ENCODE measurements around the gene LAMB2. TPM values are rescaled to one million over a fixed set of nuclear protein-coding genes. Genes with fewer than 3 reads are reported as not detected.

LAMB2 gene
- total RNA-seq, 2 donors from 2014 or later: 1,056 to 1,180 TPM

- peak; percentile 88 for DNase-seq (ENCODE audit: low spot score)
- no peaks in the 10 kb centered on the region for H3K9me3 ChIP-seq
- peak within 1 kb of the TSS; percentile 73 to 78 for H3K4me3 ChIP-seq
- H3K27me3 ChIP-seq: no peaks in the 10 kb centered on the region
- peaks cover 21% of the 10 kb centered on the region for H3K36me3 ChIP-seq
- H3K27ac ChIP-seq: peak within 1 kb of the TSS; percentile 87 to 93
- H3K4me1 ChIP-seq: peaks cover 0 to 62% of the 10 kb centered on the region in 2 donors
- TF ChIP-seq, protein P1, sequence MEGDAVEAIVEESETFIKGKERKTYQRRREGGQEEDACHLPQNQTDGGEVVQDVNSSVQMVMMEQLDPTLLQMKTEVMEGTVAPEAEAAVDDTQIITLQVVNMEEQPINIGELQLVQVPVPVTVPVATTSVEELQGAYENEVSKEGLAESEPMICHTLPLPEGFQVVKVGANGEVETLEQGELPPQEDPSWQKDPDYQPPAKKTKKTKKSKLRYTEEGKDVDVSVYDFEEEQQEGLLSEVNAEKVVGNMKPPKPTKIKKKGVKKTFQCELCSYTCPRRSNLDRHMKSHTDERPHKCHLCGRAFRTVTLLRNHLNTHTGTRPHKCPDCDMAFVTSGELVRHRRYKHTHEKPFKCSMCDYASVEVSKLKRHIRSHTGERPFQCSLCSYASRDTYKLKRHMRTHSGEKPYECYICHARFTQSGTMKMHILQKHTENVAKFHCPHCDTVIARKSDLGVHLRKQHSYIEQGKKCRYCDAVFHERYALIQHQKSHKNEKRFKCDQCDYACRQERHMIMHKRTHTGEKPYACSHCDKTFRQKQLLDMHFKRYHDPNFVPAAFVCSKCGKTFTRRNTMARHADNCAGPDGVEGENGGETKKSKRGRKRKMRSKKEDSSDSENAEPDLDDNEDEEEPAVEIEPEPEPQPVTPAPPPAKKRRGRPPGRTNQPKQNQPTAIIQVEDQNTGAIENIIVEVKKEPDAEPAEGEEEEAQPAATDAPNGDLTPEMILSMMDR (IDR thresholded peaks at IDR 0.05): peak; percentile 90 to 99
Observed at GRCh38 chr3:49171119-49171774, 38.4 kb upstream of the LAMB2 start, which contains the start of gene KLHDC8B. Gene KLHDC8B (plus strand): TSS chr3:49171598. CDS start chr3:49172770, 1,172 bp downstream.

DNA sequence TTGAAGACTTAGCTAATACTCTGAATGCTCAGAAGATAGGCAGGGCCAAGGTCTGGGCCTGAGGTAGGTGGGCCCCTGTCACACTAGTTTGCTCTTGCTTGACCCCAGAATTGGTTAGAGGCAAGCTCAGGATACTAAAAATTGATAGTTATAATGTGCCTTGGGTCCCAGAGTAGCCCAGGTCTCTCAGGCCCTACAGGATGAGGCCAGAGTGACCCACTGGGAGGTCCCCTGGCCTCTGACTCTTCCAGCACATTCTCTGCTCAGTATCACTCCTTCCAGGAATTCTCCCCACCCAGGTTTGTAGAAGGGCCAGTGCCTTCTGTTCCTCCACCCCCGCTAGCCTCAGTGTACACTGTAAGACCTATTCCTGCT, 37.9 kb upstream of the LAMB2 start:
- Histone ChIP-seq H3K27me3 (no peaks in the 10 kb centered on the region), H3K4me3 (peak overlapping the region; percentile 73 to 78), H3K36me3 (peaks cover 16% of the 10 kb centered on the region), H3K27ac (peak overlapping the region; percentile 87 to 93), H3K9me3 (no peaks in the 10 kb centered on the region), H3K4me1 (peaks cover 0 to 58% of the 10 kb centered on the region in 2 donors)
- TF ChIP-seq, protein P1 (IDR thresholded peaks at IDR 0.05): no peak
- DNase-seq (ENCODE audit: low spot score): no peak

DNA sequence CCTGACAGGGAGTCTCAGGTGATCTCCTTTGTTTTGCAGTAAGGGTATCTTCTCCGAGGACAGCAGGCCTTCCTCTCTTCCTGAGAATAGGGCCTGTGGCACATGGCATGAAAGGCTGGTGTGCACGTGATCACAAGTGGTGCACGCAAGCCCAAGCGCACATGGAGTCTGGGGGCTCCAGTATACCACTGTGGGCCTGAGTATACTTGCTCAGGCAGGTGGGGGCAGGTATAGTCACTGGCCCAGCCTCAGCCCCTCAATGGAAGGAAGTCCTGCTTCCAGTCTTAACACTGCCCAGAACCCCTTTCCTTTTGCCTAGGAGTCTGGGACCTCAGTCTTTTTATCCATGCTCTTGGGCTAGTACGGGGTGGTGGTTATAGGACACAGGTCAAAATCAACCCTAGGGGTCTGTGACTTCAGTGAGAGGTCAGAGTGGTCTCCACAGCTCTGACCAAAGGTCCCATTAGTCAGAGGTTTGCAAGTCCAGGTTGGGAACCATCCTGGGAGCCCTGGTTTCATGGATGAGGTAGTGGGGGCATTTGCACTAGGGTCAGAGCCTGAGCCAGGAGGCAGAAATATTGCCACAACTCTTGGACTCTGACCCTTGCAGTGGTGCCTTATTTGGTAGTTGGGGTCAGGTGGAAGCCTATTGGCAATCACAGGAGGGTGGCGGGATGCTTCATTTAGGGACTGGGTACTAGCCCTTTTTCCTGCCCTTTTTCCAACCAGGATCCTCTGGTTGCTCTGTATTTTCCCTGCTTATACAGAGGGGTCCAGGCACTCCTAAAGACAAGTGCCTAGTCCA, 34.1 kb upstream of the LAMB2 start:
- Histone ChIP-seq H3K27ac (peak overlapping the region; percentile 87 to 93), H3K27me3 (no peaks in the 10 kb centered on the region), H3K4me1 (peaks cover 0 to 32% of the 10 kb centered on the region in 2 donors), H3K4me3 (peak overlapping the region; percentile 73 to 100), H3K36me3 (peaks cover 12% of the 10 kb centered on the region), H3K9me3 (no peaks in the 10 kb centered on the region)
- TF ChIP-seq, protein P1 (IDR thresholded peaks at IDR 0.05): no peak
- DNase-seq (ENCODE audit: low spot score): no peak

- Histone ChIP-seq H3K27me3 (no peaks in the 10 kb centered on the region), H3K4me1 (peaks cover 0 to 28% of the 10 kb centered on the region in 2 donors), H3K36me3 (peaks cover 12% of the 10 kb centered on the region), H3K4me3 (peak within 1 kb of the TSS; percentile 73 to 100), H3K27ac (peak within 1 kb of the TSS; percentile 87 to 93), H3K9me3 (no peaks in the 10 kb centered on the region)
- TF ChIP-seq, protein P1 (IDR thresholded peaks at IDR 0.05): no peak
- peak; percentile 61 for DNase-seq (ENCODE audit: low spot score)
Observed at GRCh38 chr3:49165771-49166751, 33.2 kb upstream of the LAMB2 start, which contains the start of gene CCDC71. Gene CCDC71 (minus strand): TSS chr3:49166331. CDS start chr3:49164208, 2,123 bp downstream.

Data from right atrium auricular region (tissue), 2 donors.